Astrocyte of the spinal cord (primary cell): Measurements from ENCODE around the gene CCDC12.

Experiments
- DNase-seq: peaks from one replicate; pipeline ENCODE4 v3.0.0; 2011; ENCODE audit warnings: low read depth, low spot score
- H3K4me3 ChIP-seq: 2 replicates; pipeline ENCODE4 v1.5.1; 2011; ENCODE audit warnings: low read depth, mild to moderate bottlenecking, low read length, moderate library complexity
- in situ Hi-C: cut with HindIII; loops from 2 replicates; pipeline ENCODE4 v1.10.0; 2017; ENCODE audit warnings: low sequenced_read_pairs
- TF ChIP-seq, protein P1 (sequence below): IDR thresholded peaks from 2 replicates; pipeline ENCODE4 v1.5.1; 2012; ENCODE audit warnings: low read depth, mild to moderate bottlenecking, low read length, inconsistent platforms

CCDC12 gene

DNA sequence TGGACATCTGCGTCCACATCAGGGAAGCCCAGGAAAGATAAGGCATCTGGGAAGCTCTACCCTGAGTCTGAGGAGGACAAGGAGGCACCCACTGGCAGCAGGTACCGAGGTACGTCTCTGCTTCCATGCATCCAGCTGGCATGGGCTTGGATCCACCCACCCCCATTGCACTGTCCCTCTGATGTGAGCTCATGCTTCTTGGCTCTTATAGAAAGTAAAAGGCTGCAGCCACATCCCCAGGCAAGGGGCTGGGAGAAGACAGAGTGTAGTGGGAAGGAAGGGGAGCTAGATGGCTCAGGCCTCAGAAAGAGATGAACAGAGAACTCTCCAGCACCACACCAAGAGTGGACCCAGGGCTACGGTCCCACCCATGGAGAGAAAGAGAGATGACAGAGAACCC is 80.8 kb downstream of the CCDC12 start:
- TF ChIP-seq, protein P1, sequence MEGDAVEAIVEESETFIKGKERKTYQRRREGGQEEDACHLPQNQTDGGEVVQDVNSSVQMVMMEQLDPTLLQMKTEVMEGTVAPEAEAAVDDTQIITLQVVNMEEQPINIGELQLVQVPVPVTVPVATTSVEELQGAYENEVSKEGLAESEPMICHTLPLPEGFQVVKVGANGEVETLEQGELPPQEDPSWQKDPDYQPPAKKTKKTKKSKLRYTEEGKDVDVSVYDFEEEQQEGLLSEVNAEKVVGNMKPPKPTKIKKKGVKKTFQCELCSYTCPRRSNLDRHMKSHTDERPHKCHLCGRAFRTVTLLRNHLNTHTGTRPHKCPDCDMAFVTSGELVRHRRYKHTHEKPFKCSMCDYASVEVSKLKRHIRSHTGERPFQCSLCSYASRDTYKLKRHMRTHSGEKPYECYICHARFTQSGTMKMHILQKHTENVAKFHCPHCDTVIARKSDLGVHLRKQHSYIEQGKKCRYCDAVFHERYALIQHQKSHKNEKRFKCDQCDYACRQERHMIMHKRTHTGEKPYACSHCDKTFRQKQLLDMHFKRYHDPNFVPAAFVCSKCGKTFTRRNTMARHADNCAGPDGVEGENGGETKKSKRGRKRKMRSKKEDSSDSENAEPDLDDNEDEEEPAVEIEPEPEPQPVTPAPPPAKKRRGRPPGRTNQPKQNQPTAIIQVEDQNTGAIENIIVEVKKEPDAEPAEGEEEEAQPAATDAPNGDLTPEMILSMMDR: no peak
- in situ Hi-C loops: no loop called here
- H3K4me3 ChIP-seq: no peak overlapping the region
- DNase-seq: no peak

DNA sequence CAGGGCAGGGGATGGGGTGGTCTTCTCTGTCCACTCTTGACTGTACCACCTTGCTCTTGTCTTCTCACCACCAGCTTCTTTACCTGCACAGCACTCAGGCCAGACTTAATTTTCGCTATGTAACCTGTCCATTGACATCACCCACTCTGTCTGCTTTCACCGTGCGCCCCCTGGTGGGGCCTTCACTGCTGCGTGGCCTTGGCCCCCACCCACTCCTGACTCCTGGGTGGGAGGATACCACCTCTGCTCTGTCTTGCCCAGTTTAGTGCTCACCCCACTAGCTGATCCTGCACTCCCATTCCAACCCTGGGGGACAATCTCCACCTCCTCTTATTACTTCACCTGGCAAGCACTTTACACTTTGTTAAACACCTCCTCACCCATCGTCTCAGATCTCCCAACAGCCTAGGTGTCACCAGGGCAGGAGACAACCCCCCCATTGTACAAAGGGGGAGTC is 81.3 kb downstream of the CCDC12 start:
- in situ Hi-C loops: no loop called here
- peak; percentile 31 for DNase-seq
- TF ChIP-seq, protein P1: peak; percentile 89
- no peak overlapping the region for H3K4me3 ChIP-seq

DNA sequence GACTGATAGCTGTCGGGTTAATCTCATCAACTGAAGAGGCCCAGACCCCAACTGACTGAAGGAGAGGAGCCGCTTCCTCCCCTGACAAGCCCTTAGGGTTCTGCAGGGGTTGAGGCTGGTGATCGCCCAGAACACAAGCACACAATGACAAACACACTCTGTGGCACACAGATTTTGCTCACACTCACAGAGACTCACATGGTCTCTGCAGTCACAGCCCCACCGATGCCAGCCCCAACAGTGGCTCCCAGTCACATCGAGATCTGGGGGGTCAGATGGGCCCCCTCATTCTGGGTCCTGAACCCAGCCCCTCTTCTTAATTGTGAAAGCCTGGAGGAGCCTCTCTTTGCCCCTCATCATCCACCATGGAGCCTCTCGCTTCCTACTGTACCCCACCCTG is 82.3 kb downstream of the CCDC12 start:
- TF ChIP-seq, protein P1: no peak
- H3K4me3 ChIP-seq: no peak overlapping the region
- DNase-seq: no peak
- in situ Hi-C loops: no loop called here

DNA sequence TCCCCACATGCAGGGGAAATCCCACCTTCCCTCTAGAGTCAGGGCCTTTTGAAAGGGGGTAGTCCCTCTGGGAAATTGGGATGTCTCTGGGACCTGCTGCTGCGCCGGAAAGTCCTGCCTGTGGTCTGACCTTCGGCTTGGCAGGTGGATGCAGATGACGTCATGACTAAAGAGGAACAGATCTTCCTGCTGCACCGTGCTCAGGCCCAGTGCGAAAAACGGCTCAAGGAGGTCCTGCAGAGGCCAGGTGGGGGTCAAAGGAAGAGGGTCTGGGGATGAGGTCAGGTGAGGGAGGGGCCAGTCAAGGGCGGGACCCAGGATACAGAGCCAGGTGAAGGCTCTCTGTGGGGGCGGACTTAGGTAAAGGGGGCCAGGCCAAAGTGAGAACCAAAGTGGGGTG is 82.8 kb downstream of the CCDC12 start:
- in situ Hi-C loops: no loop called here
- no peak overlapping the region for H3K4me3 ChIP-seq
- TF ChIP-seq, protein P1: no peak
- no peak for DNase-seq

DNA sequence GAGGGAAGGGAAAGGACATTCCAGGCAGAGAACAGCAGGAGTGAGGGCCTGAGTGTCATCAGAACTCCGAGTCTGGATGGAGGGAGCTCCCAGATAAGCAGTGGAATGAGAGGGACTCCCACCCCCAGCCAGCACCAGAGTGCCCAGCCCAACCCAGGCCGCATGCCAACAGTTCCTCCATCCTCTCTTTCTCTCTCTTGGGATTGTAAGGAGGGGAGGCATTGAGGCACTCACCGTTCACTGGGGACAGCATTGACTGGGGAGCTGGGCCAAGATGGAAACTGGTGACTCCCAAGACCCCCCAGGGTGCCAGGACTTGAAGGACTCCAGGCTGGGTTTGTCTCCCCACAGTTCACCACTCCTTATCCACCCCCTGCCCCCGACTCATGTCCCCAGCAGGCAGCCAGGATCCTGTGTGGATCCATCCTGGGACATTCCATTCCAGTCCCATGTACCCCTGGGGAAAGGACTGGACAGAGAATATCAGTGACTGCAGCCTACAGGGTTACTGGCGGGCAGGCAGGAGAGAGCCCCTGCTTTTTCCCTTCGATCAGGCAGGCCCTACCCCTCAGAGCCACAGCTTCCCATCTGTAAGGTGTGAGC is 83.3 kb downstream of the CCDC12 start:
- in situ Hi-C loops: no loop called here
- DNase-seq: no peak
- TF ChIP-seq, protein P1: no peak
- no peak overlapping the region for H3K4me3 ChIP-seq

DNA sequence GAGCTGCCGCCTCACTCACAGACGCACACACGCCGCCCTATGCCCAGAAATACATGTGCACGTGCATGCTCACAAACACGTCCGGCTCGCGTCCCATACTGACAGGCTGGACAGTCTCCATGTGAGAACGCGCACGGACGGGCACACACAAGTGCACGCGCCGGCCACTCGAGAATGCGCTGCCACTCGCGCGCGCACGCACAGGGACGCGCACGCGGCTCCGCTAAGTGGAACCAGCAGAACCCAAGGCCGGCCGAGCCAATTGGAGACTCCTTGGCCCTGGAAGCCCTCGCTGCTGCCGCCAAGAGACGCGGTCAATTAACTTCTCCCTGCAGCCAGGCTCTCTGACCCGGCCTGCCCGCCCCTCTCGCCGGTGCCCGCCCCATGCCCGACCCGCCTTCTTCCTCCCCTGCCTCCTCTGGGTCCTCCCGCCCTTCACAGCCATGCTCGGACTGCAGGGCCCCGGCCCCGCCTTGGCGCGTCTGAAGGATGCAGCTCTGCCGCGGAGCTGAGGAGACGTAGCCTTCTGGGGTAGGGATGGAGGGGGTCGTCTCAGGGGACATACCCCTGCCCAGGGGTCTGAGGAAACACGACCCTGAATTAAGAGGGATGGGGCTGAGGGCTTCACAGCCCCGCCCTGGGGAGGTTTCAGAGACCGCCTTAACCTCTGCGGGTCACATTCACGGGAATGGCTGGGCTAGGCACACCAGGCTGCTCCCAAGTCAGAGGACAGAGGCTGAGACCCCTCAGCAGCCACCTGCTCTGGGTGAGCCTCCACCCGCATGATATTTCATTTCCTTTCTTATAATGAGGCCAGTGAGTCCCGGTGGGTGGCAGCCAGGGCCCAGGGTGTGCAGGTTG is 84.0 kb downstream of the CCDC12 start:
- peak overlapping the region; percentile 36 for H3K4me3 ChIP-seq
- peak; percentile 34 for DNase-seq
- TF ChIP-seq, protein P1: no peak
- in situ Hi-C loops: no loop called here
